Raji (cell line): ENCODE measurements around the gene SPTSSB.

Experiments used
- POLR2A ChIP-seq: IDR thresholded peaks from 2 replicates; pipeline ENCODE4 v1.6.1; 2011; ENCODE audit warnings: low read depth, low read length, control low read depth; ENCODE audit not compliant: insufficient read depth

Gene SPTSSB

GRCh38 chr3:161323926-161324621, 47.2 kb downstream of the SPTSSB start:
- TF ChIP-seq POLR2A, result no peak

- TF ChIP-seq POLR2A, result no peak
Observed at GRCh38 chr3:161322781-161323568, 48.3 kb downstream of the SPTSSB start.

GRCh38 chr3:161320837-161321236, 50.5 kb downstream of the SPTSSB start:
- no peak for TF ChIP-seq POLR2A

GRCh38 chr3:161319867-161320266, 51.5 kb downstream of the SPTSSB start:
- TF ChIP-seq POLR2A, result no peak

- no peak for TF ChIP-seq POLR2A
Observed at GRCh38 chr3:161317077-161317476, 54.2 kb downstream of the SPTSSB start.

- TF ChIP-seq POLR2A, result no peak
Observed at GRCh38 chr3:161316006-161316689, 55.2 kb downstream of the SPTSSB start.

GRCh38 chr3:161314836-161315395, 56.4 kb downstream of the SPTSSB start:
- no peak for TF ChIP-seq POLR2A

- TF ChIP-seq POLR2A, result no peak
Observed at GRCh38 chr3:161310649-161311423, 60.5 kb downstream of the SPTSSB start.

GRCh38 chr3:161305095-161305991, 66.0 kb downstream of the SPTSSB start:
- no peak for TF ChIP-seq POLR2A

GRCh38 chr3:161296814-161297213, 74.5 kb downstream of the SPTSSB start:
- TF ChIP-seq POLR2A, result no peak

GRCh38 chr3:161295325-161295724, 76.0 kb downstream of the SPTSSB start:
- TF ChIP-seq POLR2A, result no peak
